HepG2 (cell line): ENCODE results near the gene TAAR1. TPM values are rescaled to one million over a fixed set of nuclear protein-coding genes. Genes with fewer than 3 reads are reported as not detected.

Experiments used
- GTF2F1 ChIP-seq: fragments of 150-350 bp; IDR thresholded peaks from 2 replicates; pipeline ENCODE4 v1.6.1; 2014; ENCODE audit warnings: low read length
- HNRNPL ChIP-seq: fragments of 200-400 bp; formaldehyde crosslinking; IDR thresholded peaks from 2 replicates; pipeline ENCODE4 v1.6.1; 2017; ENCODE audit warnings: mild to moderate bottlenecking, low read depth, low read length
- IKZF5 ChIP-seq: IDR thresholded peaks from 2 replicates; pipeline ENCODE4 v1.6.1; 2018; ENCODE audit warnings: missing genetic modification reagents, mild to moderate bottlenecking, missing compliant biosample characterization
- KLF13 ChIP-seq: sonication (generic); formaldehyde crosslinking; IDR thresholded peaks from 2 replicates; pipeline ENCODE4 v1.4.0; 2020; ENCODE audit warnings: mild to moderate bottlenecking, missing genetic modification reagents
- MBNL3 ChIP-seq: fragments of 250-450 bp; sonication (Bioruptor Pico); conservative IDR thresholded peaks from 2 replicates; pipeline ENCODE4 v1.8.0; 2022; ENCODE audit warnings: mild to moderate bottlenecking, inconsistent platforms
- MLX ChIP-seq: IDR thresholded peaks from 2 replicates; pipeline ENCODE4 v1.6.1; 2016
- STAG1 ChIP-seq: sonication (generic); formaldehyde crosslinking; IDR thresholded peaks from 2 replicates; pipeline ENCODE4 v1.4.0; 2020; ENCODE audit warnings: missing genetic modification reagents
- ZBTB49 ChIP-seq: sonication (generic); formaldehyde crosslinking; IDR thresholded peaks from 2 replicates; pipeline ENCODE4 v1.4.0; 2020; ENCODE audit warnings: missing genetic modification reagents, borderline replicate concordance
- ZMYM2 ChIP-seq: sonication (generic); formaldehyde crosslinking; IDR thresholded peaks from 2 replicates; pipeline ENCODE4 v1.8.0; 2022; ENCODE audit warnings: mild to moderate bottlenecking, missing genetic modification reagents
- ZMYM4 ChIP-seq: sonication (generic); formaldehyde crosslinking; IDR thresholded peaks from 2 replicates; pipeline ENCODE4 v1.8.1; 2023; ENCODE audit warnings: mild to moderate bottlenecking, missing genetic modification reagents
- ZNF3 ChIP-seq: IDR thresholded peaks from 2 replicates; pipeline ENCODE4 v1.7.0; 2017; ENCODE audit warnings: inconsistent platforms
- ZNF34 ChIP-seq: sonication (generic); formaldehyde crosslinking; IDR thresholded peaks from 2 replicates; pipeline ENCODE4 v1.4.0; 2020; ENCODE audit warnings: mild to moderate bottlenecking, missing genetic modification reagents, borderline replicate concordance
- ZNF574 ChIP-seq: sonication (generic); formaldehyde crosslinking; IDR thresholded peaks from 2 replicates; pipeline ENCODE4 v1.4.0; 2020; ENCODE audit warnings: missing genetic modification reagents
- ZNF589 ChIP-seq: sonication (generic); formaldehyde crosslinking; conservative IDR thresholded peaks from 2 replicates; pipeline ENCODE4 v1.8.0; 2022; ENCODE audit warnings: mild to moderate bottlenecking, moderate library complexity, missing genetic modification reagents
- ZNF607 ChIP-seq: sonication (generic); formaldehyde crosslinking; IDR thresholded peaks from 2 replicates; pipeline ENCODE4 v1.5.1; 2020; ENCODE audit warnings: missing genetic modification reagents, mild to moderate bottlenecking, borderline replicate concordance
- ZNF7 ChIP-seq: IDR thresholded peaks from 2 replicates; pipeline ENCODE4 v1.6.1; 2016; ENCODE audit warnings: missing biosample characterization, missing genetic modification reagents
- ZNF775 ChIP-seq: sonication (generic); formaldehyde crosslinking; IDR thresholded peaks from 2 replicates; pipeline ENCODE4 v1.4.0; 2020; ENCODE audit warnings: missing genetic modification reagents, mild to moderate bottlenecking, moderate library complexity, borderline replicate concordance
- polyA plus RNA-seq, 8 experiments: library from polyadenylated mRNA; depleted of rRNA in 3 of 8; stranded (reverse) in 7 of 8; unstranded in 1 of 8; fragments of >200 nt; fragmentation: Illumina TruSeq in 4 of 8; extraction: Trizol in 4 of 8; gene quantifications; 2 replicates each; pipeline versions ENCODE4 v1.2.1 to v1.2.3, GENCODE V29; 2011 to 2016; ENCODE audit warnings: low read depth in 4 of 8, missing spikeins in 1 of 8, mixed read lengths in 1 of 8; ENCODE audit not compliant: insufficient read depth in 1 of 8
- total RNA-seq, 5 experiments: library from RNA; depleted of rRNA; stranded (reverse); fragments of >200 nt; fragmentation: Illumina TruSeq; extraction: Trizol; gene quantifications; 2 replicates each; pipeline ENCODE4 v1.2.3, GENCODE V29; 2016; ENCODE audit warnings: low read depth in 1 of 5
- TF ChIP-seq, protein P1 (sequence below): sonication (generic); formaldehyde crosslinking; IDR thresholded peaks from 2 replicates; pipeline ENCODE4 v1.5.1; 2020; ENCODE audit warnings: mild to moderate bottlenecking, missing genetic modification reagents, moderate library complexity
- TF ChIP-seq, protein P2 (sequence below): sonication (generic); formaldehyde crosslinking; IDR thresholded peaks from 2 replicates; pipeline ENCODE4 v1.4.0; 2020; ENCODE audit warnings: missing genetic modification reagents

The TAAR1 gene
- total and polyA plus RNA-seq, 2 of the 13 experiments (the other 11 are each of a cell fraction or from before 2014, with no cell fraction given): not detected

DNA sequence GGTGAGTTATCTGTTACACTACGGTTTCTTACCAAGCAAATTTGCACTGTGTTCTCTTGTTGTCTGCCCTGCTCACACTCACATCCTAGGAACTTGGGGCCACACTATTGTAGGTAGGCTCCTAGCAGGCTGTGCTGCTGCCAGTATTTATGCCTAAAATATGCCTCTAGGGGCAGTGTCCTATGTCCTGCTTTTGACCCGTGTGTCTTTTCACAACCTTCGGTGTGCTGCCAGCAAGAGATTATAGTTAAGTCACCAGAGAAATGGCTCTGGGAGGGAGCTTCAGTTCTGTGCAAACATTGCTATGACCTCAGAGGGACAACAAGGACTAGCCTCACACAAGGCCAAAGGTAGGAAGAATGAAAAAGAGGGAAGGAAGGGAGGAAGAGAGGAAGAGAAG is 60.5 kb downstream of the TAAR1 start (continued):
- TF ChIP-seq GTF2F1 (no peak), KLF13 (CRISPR knock-in tag) (no peak), ZNF775 (no peak), ZNF3 (no peak), ZNF7 (no peak), ZNF34 (CRISPR knock-in tag) (no peak), MBNL3 (CRISPR knock-in tag) (no peak), ZNF589 (no peak), ZNF574 (CRISPR knock-in tag) (no peak), HNRNPL (no peak), ZMYM4 (CRISPR knock-in tag) (peak; percentile 48), ZBTB49 (CRISPR knock-in tag) (no peak), IKZF5 (CRISPR knock-in tag) (no peak), MLX (CRISPR knock-in tag) (no peak), STAG1 (CRISPR knock-in tag) (peak; percentile 41), ZNF607 (CRISPR knock-in tag) (no peak), ZMYM2 (CRISPR knock-in tag) (no peak)
- TF ChIP-seq, protein P1, sequence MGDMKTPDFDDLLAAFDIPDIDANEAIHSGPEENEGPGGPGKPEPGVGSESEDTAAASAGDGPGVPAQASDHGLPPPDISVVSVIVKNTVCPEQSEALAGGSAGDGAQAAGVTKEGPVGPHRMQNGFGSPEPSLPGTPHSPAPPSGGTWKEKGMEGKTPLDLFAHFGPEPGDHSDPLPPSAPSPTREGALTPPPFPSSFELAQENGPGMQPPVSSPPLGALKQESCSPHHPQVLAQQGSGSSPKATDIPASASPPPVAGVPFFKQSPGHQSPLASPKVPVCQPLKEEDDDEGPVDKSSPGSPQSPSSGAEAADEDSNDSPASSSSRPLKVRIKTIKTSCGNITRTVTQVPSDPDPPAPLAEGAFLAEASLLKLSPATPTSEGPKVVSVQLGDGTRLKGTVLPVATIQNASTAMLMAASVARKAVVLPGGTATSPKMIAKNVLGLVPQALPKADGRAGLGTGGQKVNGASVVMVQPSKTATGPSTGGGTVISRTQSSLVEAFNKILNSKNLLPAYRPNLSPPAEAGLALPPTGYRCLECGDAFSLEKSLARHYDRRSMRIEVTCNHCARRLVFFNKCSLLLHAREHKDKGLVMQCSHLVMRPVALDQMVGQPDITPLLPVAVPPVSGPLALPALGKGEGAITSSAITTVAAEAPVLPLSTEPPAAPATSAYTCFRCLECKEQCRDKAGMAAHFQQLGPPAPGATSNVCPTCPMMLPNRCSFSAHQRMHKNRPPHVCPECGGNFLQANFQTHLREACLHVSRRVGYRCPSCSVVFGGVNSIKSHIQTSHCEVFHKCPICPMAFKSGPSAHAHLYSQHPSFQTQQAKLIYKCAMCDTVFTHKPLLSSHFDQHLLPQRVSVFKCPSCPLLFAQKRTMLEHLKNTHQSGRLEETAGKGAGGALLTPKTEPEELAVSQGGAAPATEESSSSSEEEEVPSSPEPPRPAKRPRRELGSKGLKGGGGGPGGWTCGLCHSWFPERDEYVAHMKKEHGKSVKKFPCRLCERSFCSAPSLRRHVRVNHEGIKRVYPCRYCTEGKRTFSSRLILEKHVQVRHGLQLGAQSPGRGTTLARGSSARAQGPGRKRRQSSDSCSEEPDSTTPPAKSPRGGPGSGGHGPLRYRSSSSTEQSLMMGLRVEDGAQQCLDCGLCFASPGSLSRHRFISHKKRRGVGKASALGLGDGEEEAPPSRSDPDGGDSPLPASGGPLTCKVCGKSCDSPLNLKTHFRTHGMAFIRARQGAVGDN (CRISPR knock-in tag): no peak
- TF ChIP-seq, protein P2, sequence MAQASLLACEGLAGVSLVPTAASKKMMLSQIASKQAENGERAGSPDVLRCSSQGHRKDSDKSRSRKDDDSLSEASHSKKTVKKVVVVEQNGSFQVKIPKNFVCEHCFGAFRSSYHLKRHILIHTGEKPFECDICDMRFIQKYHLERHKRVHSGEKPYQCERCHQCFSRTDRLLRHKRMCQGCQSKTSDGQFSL (CRISPR knock-in tag): no peak
